GM12801 (cell line): Measurements from ENCODE around the gene ROBO4.

Source experiments
- CTCF ChIP-seq: IDR thresholded peaks from one replicate; pipeline ENCODE4 v1.5.1; 2011; ENCODE audit warnings: control low read depth; ENCODE audit not compliant: insufficient read length; ENCODE audit errors: extremely low read depth

Gene ROBO4

DNA sequence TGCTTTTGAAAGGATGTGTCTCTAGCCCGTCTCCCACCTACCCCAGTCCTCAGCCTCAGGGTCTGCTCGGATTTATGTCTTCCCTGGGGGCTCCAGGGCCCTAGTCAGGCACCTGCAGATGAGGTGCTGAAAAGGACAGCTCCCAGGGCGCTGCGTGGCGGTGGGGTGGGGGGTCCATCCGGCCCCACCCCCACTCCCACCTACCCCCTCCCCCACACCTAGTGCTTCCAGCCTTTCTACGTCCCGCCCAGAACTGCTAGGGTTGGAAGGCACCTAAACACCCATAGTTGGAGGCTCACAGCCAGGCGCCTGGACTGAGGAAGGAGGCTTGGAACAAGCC, 33.9 kb downstream of the ROBO4 start:
- TF ChIP-seq CTCF: no peak

GRCh38 chr11:124863137-124863825, 34.4 kb downstream of the ROBO4 start:
- no peak for TF ChIP-seq CTCF

DNA sequence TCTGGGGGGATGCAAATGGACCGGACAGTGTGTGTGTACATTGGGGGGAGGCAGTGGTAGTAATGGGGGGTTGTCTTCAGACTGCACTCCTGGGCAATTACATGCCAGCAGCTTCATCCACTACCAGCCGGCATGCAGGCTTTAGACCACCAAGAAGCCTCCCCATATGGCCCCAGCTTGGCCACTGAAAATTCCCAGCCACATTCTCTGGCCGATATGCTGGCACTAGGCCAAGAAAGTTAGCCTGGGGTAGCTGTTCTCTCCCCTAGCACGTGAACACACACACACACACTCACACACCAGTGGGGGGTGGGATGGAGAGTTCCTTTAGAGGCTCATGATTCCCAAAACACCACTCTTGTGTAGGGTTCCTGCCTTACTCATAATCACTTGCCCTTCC, 36.0 kb downstream of the ROBO4 start:
- TF ChIP-seq CTCF: no peak

DNA sequence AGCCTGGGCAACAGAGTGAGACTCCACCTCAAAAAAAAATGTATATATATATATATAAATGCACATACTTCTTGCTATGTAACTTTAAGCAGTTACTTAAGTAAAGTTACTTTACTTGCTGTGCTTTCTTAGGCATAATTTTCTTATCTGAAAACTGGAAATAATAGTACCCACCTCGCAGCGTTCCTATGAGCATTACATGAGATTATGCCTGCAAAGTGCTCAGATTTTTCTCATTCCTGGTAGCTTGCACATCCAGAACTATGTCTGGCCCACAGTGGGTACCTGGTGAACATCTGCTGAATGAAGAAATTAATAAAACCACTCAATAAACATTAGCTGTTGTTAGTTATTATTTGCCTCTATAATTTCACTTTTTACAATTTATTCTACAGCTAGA, 38.5 kb downstream of the ROBO4 start:
- TF ChIP-seq CTCF: no peak

GRCh38 chr11:124846070-124846673, 51.5 kb downstream of the ROBO4 start:
- no peak for TF ChIP-seq CTCF

DNA sequence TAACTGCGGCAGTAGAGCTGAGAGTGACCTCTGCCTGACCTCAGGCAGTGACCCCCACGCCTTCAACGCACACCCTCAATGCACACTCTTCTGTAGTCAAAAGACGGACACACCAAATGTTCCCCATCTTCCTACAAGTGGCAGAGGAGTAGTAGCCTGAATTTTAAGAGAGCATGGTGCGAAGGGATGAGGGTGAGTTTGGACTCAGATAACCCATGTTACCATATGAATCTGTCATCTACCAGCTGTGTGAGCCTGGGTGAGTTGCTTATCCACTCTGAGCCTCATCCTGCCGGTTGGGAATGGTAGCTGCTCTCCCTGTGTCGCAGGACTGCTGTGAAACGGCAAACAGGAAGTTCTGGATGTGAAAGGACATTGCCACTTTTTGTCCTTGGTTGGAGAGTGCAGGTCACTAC, 53.0 kb downstream of the ROBO4 start:
- no peak for TF ChIP-seq CTCF

GRCh38 chr11:124843616-124843910, 54.1 kb downstream of the ROBO4 start:
- no peak for TF ChIP-seq CTCF
